Stimulated activated effector memory CD8-positive, alpha-beta T cell treated with anti-CD3 and anti-CD28 coated beads, Interleukin-12 subunit alpha, Interleukin-12 subunit beta, amount 100 ng/mL, for 72 hours (primary cell): Measurements from ENCODE around the gene ATXN7L2.

Experiments
- ATAC-seq: fragments of 150-1000 bp; cut with Tn5 transposase; 2 replicates; pipeline ENCODE4 v1.10.0; 2021
- DNase-seq, 2 donors: peaks; one replicate each; pipeline ENCODE4 v3.0.0; 2021 to 2022; ENCODE audit warnings: low spot score in 2 of 2
- H3K27ac Mint-ChIP-seq: one replicate; pipeline ENCODE4 v1.8.0; 2022; ENCODE audit warnings: mild to moderate bottlenecking, mixed read lengths
- H3K36me3 Mint-ChIP-seq: one replicate; pipeline ENCODE4 v1.8.0; 2022; ENCODE audit warnings: mild to moderate bottlenecking, mixed read lengths
- H3K4me1 Mint-ChIP-seq: one replicate; pipeline ENCODE4 v1.8.0; 2022; ENCODE audit warnings: mixed read lengths
- H3K4me3 Mint-ChIP-seq: one replicate; pipeline ENCODE4 v1.8.0; 2022; ENCODE audit warnings: mild to moderate bottlenecking, mixed read lengths
- H3K9me3 Mint-ChIP-seq: one replicate; pipeline ENCODE4 v1.8.0; 2022; ENCODE audit warnings: mixed read lengths

Gene ATXN7L2

DNA sequence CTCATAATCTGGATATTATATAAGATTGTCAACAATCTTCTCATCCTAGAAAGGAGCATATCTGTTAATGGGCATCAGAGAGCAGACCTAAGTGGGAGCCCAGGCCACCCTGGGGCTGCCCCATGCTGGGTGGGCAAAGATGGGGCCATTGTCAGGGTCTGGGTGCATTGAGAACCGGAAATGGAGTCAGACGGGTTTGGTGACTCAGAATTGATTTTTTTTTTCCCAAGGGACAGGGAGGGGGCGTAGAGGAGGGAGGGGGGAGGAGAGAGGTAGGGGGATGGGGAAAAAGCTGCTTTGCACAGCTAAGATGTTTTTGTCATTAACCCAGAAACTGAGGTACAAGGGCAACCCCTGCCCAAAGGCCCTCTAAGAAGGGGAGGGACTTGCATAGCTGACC is 1.3 kb downstream of the ATXN7L2 start:
- Mint-ChIP-seq H3K4me3 (peak overlapping the region; percentile 93), H3K27ac (peak overlapping the region; percentile 93), H3K9me3 (no peaks in the 10 kb centered on the region), H3K36me3 (peaks cover 51% of the 10 kb centered on the region), H3K4me1 (peaks cover 40% of the 10 kb centered on the region)
- no peak for ATAC-seq
- DNase-seq = peak in 1 of 2 donors; percentile 49

DNA sequence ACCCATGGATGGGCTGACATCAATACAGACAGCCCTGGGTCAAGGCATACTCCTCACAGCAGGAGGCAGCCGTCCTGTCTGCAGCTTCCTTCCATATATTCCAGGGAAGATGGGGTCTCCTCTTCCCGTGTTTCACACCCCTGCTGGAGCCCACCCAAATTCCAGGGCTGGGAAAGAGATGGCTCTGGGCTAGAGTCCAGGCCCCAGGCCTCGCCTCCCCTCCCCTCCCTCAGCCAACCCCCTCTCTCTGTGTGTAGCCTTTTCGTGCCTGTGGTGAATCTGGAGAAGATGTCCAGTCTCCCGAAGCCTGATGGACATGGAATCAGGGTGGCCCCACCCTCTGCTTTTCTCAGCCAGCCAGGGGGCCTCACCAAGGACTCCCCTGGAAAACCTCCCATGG is 3.6 kb downstream of the ATXN7L2 start:
- no peaks in the 10 kb centered on the region for H3K9me3 Mint-ChIP-seq
- H3K27ac Mint-ChIP-seq = no peak overlapping the region
- peaks cover 43% of the 10 kb centered on the region for H3K4me1 Mint-ChIP-seq

DNA sequence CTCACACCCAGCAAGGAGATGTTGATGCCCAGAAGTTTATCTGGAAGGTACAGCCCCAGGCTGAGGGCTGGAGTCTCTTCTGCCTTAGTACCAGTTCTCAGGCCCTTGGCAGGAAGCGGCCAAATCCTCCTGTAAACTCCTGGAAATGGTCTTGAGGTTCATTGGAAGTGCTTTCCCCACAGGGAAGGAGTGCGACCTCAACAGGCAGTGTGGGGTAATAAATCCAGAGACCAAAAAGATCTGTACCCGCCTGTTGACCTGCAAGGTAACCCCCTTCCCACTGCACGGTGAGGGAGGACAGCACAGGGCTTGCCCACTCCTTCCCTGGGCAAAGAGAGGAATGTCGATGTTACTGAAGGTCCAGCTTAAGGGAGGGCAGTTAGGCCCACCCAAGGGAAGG is 4.5 kb downstream of the ATXN7L2 start:
- H3K4me1 Mint-ChIP-seq = peaks cover 34% of the 10 kb centered on the region
- peaks cover 48% of the 10 kb centered on the region for H3K36me3 Mint-ChIP-seq
- peak overlapping the region; percentile 63 for H3K27ac Mint-ChIP-seq
- H3K4me3 Mint-ChIP-seq = no peak overlapping the region
- DNase-seq = no peak
- no peaks in the 10 kb centered on the region for H3K9me3 Mint-ChIP-seq
- ATAC-seq = no peak

More for the DNA sequence above, 3.6 kb downstream of the ATXN7L2 start:
- no peak for DNase-seq
- Mint-ChIP-seq H3K4me3 (no peak overlapping the region), H3K36me3 (peaks cover 51% of the 10 kb centered on the region)
- no peak for ATAC-seq

DNA sequence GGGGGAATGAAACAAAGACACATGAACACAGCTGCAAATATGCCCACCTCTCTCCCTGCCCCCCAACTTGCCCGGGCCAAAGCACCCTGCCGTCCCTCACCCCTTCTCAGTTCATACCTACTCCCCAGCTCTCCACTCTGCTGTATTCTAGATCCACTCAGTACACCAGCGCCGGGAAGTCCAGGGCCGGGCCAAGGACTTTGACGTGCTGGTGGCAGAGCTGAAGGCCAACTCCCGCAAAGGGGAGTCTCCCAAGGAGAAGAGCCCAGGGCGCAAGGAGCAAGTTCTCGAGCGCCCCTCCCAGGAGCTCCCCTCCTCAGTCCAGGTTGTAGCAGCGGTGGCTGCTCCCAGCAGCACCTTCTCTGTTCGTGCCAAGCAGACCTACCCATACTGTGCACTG is 5.0 kb downstream of the ATXN7L2 start:
- peaks cover 44% of the 10 kb centered on the region for H3K36me3 Mint-ChIP-seq
- DNase-seq (no peak), ATAC-seq (no peak)
- peak overlapping the region; percentile 63 for H3K27ac Mint-ChIP-seq
- H3K4me3 Mint-ChIP-seq = no peak overlapping the region
- peaks cover 30% of the 10 kb centered on the region for H3K4me1 Mint-ChIP-seq
- no peaks in the 10 kb centered on the region for H3K9me3 Mint-ChIP-seq

DNA sequence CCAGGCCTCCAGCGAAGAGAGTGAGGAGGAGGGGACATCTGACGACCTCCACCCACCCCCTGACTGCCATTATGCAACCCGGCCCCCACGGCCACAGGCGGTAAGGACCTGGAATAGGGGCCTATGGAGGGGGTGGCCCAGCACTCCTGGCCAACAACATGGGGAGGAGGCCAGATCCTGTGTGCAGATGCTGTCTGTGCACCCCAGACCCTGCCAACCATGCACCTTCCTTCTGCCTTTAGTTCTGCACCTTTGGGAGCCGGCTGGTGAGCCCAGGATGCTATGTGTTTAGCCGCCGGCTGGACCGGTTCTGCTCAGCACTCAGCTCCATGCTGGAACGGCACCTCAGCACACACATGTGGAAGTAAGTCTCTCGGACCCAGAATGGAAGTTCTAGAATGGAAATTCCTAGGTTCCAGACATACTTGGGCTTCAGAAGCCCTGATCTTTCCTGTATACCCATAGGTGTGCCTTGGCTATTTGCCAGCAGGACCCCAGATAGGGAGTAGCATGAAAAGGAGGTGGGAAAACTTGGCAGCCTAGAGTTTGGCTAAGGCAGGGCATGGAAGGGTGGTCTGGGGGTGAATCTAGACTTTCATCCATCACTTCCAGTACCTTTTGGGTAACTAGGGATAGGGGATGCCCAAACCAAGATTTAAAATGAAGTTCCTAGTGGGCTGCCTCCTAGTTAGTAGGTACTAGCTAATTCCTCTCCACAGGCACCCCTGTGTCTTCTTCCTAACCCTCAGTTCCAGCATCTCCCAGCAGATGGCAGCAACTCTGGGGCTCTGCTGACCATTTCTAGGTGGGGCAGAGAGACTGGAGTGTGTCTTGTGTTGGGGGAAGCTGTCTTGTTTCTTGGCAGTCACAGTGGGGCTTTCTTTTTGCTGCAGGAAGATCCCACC is 6.6 kb downstream of the ATXN7L2 start:
- H3K36me3 Mint-ChIP-seq = peaks cover 39% of the 10 kb centered on the region
- DNase-seq (peak; percentile 61 to 86), ATAC-seq (peak; percentile 38)
- H3K4me3 Mint-ChIP-seq = no peak overlapping the region
- peaks cover 29% of the 10 kb centered on the region for H3K4me1 Mint-ChIP-seq
- H3K9me3 Mint-ChIP-seq = no peaks in the 10 kb centered on the region
- no peak overlapping the region for H3K27ac Mint-ChIP-seq

DNA sequence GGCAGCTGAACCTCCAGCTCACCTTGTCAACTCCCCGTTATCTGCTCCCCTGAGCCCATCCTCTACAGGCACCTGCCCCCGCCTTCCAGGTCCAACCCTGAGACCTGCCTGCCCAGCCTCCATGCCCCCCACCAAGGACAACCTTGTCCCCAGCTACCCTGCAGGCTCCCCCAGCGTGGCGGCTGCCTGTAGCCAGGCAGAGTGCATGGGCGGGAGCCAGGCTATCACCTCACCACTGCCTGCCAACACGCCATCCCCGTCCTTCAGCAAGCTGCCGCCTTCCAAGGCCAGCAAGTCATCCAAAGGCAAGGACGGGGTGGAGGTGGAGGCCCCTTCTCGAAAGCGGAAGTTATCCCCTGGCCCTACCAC is 7.2 kb downstream of the ATXN7L2 start:
- peaks cover 29% of the 10 kb centered on the region for H3K4me1 Mint-ChIP-seq
- peaks cover 39% of the 10 kb centered on the region for H3K36me3 Mint-ChIP-seq
- no peak overlapping the region for H3K27ac Mint-ChIP-seq
- no peaks in the 10 kb centered on the region for H3K9me3 Mint-ChIP-seq
- no peak overlapping the region for H3K4me3 Mint-ChIP-seq
- DNase-seq (no peak), ATAC-seq (no peak)

DNA sequence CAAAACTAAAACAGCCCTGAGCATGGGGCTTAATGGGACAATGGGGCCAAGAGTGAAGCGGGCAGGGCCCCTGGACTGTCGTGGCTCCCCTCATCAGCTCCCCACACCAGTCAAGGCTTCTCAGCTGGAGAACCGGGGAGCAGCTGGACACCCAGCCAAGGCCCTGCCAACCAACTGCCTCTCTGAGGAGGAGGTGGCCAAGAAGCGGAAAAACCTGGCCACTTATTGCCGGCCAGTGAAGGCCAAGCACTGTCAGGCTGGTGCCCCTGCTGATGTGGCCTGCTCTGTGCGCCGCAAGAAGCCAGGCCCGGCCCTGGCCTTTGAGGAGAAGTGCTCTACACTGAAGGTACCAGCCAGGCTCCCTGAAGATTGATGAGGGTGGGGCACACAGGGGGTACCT is 7.7 kb downstream of the ATXN7L2 start:
- Mint-ChIP-seq H3K36me3 (peaks cover 41% of the 10 kb centered on the region), H3K4me3 (no peak overlapping the region), H3K27ac (peak overlapping the region; percentile 37), H3K9me3 (no peaks in the 10 kb centered on the region), H3K4me1 (peaks cover 30% of the 10 kb centered on the region)
- DNase-seq (no peak), ATAC-seq (no peak)

DNA sequence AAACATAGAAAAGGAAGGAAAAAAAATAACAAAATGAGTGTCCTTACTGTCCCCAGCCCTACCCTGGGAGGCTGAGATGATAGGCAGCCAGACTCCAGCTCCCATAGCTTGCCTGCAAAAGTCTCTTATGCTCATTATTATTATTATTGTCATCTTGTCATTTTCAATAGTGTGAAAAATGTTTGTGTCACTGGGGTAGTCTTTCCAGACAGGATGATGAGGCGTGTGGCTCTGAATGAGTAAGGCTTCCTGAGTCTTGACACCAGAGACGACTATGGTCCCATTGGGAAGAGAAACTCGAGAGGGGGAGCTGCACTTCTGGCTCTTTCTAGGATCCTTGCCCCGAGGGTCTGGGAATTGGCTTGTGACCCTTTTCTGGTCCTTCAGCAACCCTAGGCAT is 9.1 kb downstream of the ATXN7L2 start:
- ATAC-seq = no peak
- H3K4me1 Mint-ChIP-seq = peaks cover 36% of the 10 kb centered on the region
- no peak overlapping the region for H3K4me3 Mint-ChIP-seq
- no peak for DNase-seq
- H3K9me3 Mint-ChIP-seq = no peaks in the 10 kb centered on the region
- peak overlapping the region; percentile 17 for H3K27ac Mint-ChIP-seq
- H3K36me3 Mint-ChIP-seq = peaks cover 35% of the 10 kb centered on the region

DNA sequence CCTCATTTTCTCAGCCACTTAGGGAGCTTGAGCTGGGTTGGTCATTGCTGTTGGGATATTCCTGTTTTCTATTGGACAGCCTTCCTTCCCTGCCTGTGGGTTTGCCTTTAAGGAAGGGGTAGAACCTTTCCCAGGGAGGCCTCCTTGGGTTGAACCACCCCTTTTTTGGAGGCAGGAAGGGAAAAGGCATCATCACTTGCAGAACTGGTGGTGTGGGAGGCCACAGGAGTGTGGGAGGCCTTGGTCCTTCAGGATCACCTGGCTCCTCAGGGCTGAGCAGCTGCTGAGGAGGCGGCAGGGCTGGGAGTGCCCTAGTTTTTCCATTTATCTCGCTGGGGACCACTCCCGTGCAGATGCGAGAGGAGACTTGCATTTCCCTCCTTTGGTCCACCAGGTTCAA is 9.5 kb downstream of the ATXN7L2 start:
- Mint-ChIP-seq H3K36me3 (peaks cover 30% of the 10 kb centered on the region), H3K27ac (no peak overlapping the region), H3K4me1 (peaks cover 36% of the 10 kb centered on the region), H3K4me3 (peak overlapping the region; percentile 97), H3K9me3 (no peaks in the 10 kb centered on the region)
- DNase-seq (no peak), ATAC-seq (no peak)

DNA sequence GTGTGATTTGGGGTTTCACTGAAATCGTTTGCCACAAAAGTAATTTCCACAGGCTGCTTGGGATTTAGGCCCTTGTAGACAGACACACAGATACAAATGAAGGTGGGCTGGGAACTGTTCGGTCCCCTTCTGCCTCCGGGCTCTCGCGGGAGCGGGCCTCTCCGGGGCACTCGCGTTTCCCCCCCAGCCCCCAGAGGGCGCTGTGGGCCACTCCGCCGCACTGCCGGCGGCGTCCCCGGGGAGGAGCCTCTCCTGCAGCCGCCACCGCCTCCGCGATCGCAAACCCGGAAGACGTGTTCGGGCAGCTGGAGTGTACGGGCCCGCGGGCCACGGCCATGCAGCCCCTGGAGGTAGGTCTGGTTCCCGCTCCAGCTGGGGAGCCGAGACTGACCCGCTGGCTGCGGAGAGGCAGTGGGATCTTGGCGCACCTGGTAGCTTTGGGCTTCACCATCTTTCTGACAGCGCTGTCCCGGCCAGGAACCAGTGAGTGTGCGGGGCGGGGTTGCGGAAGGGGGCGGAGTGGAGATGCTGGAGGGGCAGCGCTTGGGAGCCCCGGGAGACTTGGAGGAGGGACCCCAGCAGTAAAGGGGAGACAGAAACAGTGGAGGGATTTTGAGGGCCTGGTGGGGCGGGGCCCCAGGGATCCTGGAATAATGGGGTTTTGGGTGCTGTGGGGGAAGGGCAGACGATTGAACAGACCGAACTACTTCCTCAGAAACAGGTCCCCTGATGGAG is 10.3 kb downstream of the ATXN7L2 start, which contains the start of gene CYB561D1:
TSS of gene CYB561D1 (plus strand) at position 290 of the 735 bp plus-strand sequence. CDS start at position 336, 46 bp downstream.
- peak within 1 kb of the TSS; percentile 97 for H3K4me3 Mint-ChIP-seq
- H3K9me3 Mint-ChIP-seq = no peaks in the 10 kb centered on the region
- ATAC-seq = peak; percentile 91
- H3K27ac Mint-ChIP-seq = peak within 1 kb of the TSS; percentile 87
- peaks cover 38% of the 10 kb centered on the region for H3K4me1 Mint-ChIP-seq
- DNase-seq = peak; percentile 96
- peaks cover 29% of the 10 kb centered on the region for H3K36me3 Mint-ChIP-seq

DNA sequence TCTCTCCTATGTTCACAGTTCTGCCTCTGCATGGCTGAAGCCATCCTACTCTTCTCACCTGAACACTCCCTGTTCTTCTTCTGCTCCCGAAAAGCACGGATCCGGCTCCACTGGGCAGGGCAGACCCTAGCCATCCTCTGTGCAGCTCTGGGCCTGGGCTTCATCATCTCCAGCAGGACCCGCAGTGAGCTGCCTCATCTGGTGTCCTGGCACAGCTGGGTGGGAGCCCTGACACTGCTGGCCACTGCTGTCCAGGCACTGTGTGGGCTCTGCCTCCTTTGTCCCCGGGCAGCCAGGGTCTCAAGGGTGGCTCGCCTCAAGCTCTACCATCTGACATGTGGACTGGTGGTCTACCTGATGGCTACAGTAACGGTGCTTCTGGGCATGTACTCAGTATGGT is 12.0 kb downstream of the ATXN7L2 start:
- Mint-ChIP-seq H3K9me3 (no peaks in the 10 kb centered on the region), H3K36me3 (peaks cover 36% of the 10 kb centered on the region), H3K27ac (peak overlapping the region; percentile 87), H3K4me1 (peaks cover 52% of the 10 kb centered on the region), H3K4me3 (peak overlapping the region; percentile 97)
- DNase-seq (no peak), ATAC-seq (no peak)

DNA sequence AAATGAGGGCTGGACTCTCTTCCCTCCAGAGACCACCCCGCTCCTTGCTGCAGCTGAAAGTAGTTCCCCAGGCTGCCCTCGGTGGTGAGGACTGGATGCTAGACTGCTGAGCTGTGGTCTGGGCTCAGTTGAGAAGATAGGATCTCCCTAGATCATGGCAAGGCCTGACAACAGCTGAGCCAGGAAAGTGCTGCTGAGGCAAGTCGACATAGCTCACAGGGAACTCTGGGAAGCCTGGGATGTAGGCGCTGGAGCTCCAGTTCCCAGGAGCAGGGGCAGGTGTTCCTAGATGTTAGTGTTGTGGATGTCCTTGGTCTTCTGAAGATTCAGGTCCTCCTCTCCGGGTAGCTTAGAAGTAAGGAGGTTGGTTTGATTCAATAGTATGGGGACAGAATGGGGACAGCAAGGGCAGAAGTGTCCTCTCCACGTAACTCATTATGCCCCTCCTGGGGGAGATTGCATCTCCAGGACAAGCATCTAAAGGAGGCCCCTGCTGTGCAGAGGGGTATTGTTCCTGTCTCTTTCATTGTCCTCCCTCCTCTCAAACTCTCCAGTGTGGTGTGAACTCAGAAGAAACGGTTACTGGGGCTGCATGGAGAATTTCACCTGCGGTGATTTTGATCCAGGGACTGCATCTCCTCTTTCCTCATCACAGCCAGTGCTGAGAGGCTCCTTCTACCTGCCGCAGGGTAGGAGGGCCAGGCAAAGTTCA is 13.9 kb downstream of the ATXN7L2 start:
- H3K4me1 Mint-ChIP-seq = peaks cover 71% of the 10 kb centered on the region
- ATAC-seq = no peak
- H3K9me3 Mint-ChIP-seq = no peaks in the 10 kb centered on the region
- peaks cover 42% of the 10 kb centered on the region for H3K36me3 Mint-ChIP-seq
- H3K27ac Mint-ChIP-seq = peak overlapping the region; percentile 76
- no peak overlapping the region for H3K4me3 Mint-ChIP-seq
- no peak for DNase-seq

DNA sequence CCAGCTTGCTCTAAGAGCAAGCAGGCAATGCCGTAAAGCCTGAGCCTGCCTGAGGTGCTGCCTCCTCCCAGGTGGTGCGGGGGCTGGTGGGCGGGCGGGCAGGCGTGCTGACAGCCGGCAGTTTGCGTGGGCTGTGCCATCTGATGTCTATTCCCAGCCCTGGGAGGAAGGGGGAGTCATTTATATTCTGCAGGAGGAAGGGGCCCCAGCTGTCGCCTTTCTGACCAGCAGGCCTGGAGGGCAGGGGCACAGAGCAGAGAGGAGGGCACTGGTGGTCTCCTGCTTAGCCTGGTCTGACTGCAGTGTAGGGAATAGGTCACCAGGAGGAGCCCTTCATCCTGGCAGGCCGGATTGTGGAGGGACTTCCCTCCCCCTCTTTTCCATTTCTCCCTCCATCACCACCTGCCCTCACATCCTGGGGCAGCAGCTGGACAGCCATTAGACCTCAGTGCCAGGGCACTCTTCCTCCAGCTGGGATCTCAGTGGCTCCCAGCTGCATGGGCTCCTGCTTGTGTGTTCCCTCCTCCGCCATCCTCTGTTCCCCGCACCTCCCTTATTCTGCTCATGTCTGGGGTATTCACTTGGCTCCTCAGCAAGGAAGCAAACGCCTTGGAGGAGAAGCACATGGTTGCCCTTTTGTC is 14.6 kb downstream of the ATXN7L2 start:
- DNase-seq = no peak

DNA sequence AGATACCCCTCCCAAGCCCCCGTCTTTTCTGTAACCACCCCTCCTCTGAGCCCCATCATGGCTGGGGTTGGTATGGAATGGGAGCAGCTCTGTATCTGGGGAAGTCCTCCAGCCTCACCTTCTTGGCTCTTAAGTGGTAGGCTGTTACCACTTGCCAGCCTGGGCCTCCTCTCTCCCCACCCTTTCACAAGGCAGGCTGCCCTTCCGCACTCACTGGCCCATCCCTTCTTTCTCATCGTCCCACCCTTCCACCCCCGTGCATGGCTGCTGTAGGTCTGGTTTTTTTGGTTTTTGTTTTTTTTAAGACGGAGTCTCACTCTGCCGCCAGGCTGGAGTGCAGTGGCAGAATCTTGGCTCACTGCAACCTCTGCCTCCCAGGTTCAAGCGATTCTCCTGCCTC is 15.4 kb downstream of the ATXN7L2 start:
- Mint-ChIP-seq H3K36me3 (peaks cover 39% of the 10 kb centered on the region), H3K27ac (peak overlapping the region; percentile 83), H3K4me1 (peaks cover 77% of the 10 kb centered on the region), H3K4me3 (no peak overlapping the region), H3K9me3 (no peaks in the 10 kb centered on the region)
- DNase-seq (no peak), ATAC-seq (no peak)

More for the DNA sequence above, 14.6 kb downstream of the ATXN7L2 start:
- H3K4me1 Mint-ChIP-seq = peaks cover 75% of the 10 kb centered on the region
- H3K9me3 Mint-ChIP-seq = no peaks in the 10 kb centered on the region
- H3K36me3 Mint-ChIP-seq = peaks cover 42% of the 10 kb centered on the region
- no peak for ATAC-seq
- no peak overlapping the region for H3K4me3 Mint-ChIP-seq
- peak overlapping the region; percentile 76 for H3K27ac Mint-ChIP-seq
